A549 treated with GW870086 at 1 μM for 4 hours (cell line): ENCODE results near the gene IL21. TPM values are rescaled to one million over a fixed set of nuclear protein-coding genes. Genes with fewer than 3 reads are reported as not detected.

Source experiments
- total RNA-seq: library from RNA; stranded (reverse); fragments of 200-300 nt; extraction: Qiagen RNA extraction; gene quantifications from 5 replicates; pipeline ENCODE4 v1.2.3, GENCODE V29; 2022; ENCODE audit warnings: low read depth

IL21 gene
- not detected in 5 replicates for total RNA-seq

DNA sequence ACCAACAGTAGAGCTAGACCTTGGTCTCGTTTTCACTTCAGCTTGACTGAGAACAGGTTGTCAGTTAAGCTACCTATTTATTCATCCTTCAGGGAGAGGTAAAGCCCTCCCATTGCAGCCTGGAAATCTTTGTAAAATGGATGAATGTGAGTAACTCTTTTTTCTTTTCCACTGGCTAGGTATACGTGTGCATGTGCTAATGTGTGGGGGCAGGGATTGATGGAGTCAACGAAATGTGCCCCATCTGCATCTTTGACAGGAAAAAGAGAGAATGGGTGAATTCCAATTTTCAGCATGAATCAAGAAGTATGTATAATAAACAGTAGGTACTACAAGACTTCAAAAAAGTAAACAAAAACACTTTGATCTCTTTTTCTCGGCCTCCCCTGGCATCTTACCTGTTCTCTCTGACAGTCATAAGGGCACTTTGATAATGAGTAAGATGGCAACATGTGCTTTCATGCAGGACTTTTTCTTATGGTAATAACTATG is at the start of gene IL21:
Gene IL21, minus strand, starts transcription at position 51 of the 492 bp plus-strand sequence. CDS start 55 bp downstream, outside the sequence.

Other genes starting within 250 kb of the IL21 start
- not detected in 5 replicates for gene ADAD1, start 242.1 kb downstream of the IL21 start, total RNA-seq
- not detected in 5 replicates for gene IL2, start 164.3 kb downstream of the IL21 start, total RNA-seq
- gene BBS12, start 111.6 kb upstream of the IL21 start, total RNA-seq: 2.3 to 3.4 TPM (median 2.8 TPM) in 5 replicates
- 30.0 to 59.3 TPM (median 51.7 TPM) in 5 replicates for gene FGF2, start 205.8 kb upstream of the IL21 start, total RNA-seq